H1 (cell line): ENCODE measurements around the gene ARSB. TPM values are rescaled to one million over a fixed set of nuclear protein-coding genes. Genes with fewer than 3 reads are reported as not detected.

Source experiments
- CTCF ChIA-PET: fragments of 300-600 bp; sonication (Branson Sonifier 250); formaldehyde crosslinking; loops from one replicate; lab custom pipeline; 2021; ENCODE audit not compliant: partially characterized antibody; lab: Charles Lee
- POLR2A ChIA-PET: fragments of 300-600 bp; sonication (Branson Sonifier 250); formaldehyde crosslinking; loops from one replicate; lab custom pipeline; 2021; ENCODE audit warnings: inconsistent platforms; ENCODE audit not compliant: partially characterized antibody; lab: Charles Lee
- DNase-seq, 2 experiments: peaks; one replicate each; pipeline versions ENCODE4 v3.0.0 to v3.0.0-alpha.2; 2010 to 2022; ENCODE audit warnings: low spot score in 2 of 2, low read depth in 1 of 2, mixed read lengths in 1 of 2
- FAIRE-seq: peaks from 2 replicates; lab custom pipeline; 2011; peaks lifted over from hg19 to GRCh38; lab: Jason Lieb, UNC
- H2AFZ ChIP-seq: 2 replicates; pipeline ENCODE4 v1.8.1; 2012; ENCODE audit warnings: low read length, inconsistent platforms
- H2AK5ac ChIP-seq: 2 replicates; pipeline ENCODE4 v1.6.1; 2013; ENCODE audit warnings: low read depth, low read length
- H2BK120ac ChIP-seq: replicated peaks from 2 replicates; pipeline ENCODE3; 2013; ENCODE audit warnings: low read depth, low read length, inconsistent platforms
- H2BK12ac ChIP-seq: 2 replicates; pipeline ENCODE4 v1.6.1; 2013; ENCODE audit warnings: low read depth, low read length
- H2BK15ac ChIP-seq: 2 replicates; pipeline ENCODE4 v1.6.1; 2013; ENCODE audit warnings: low read length
- H2BK20ac ChIP-seq: 2 replicates; pipeline ENCODE4 v1.6.1; 2013; ENCODE audit warnings: low read length
- H2BK5ac ChIP-seq: 2 replicates; pipeline ENCODE4 v1.6.1; 2013; ENCODE audit warnings: low read depth, low read length
- H3K14ac ChIP-seq: 2 replicates; pipeline ENCODE4 v1.6.1; 2013; ENCODE audit warnings: inconsistent platforms; ENCODE audit not compliant: insufficient read length
- H3K18ac ChIP-seq: 2 replicates; pipeline ENCODE4 v1.6.1; 2013; ENCODE audit warnings: low read length; ENCODE audit errors: extremely low read depth
- H3K23ac ChIP-seq: 2 replicates; pipeline ENCODE4 v1.6.1; 2013; ENCODE audit warnings: inconsistent platforms; ENCODE audit not compliant: insufficient read length
- H3K23me2 ChIP-seq: 2 replicates; pipeline ENCODE4 v1.6.1; 2013; ENCODE audit warnings: low read depth, low read length
- H3K27ac ChIP-seq: 2 replicates; pipeline ENCODE4 v1.6.1; 2011; ENCODE audit warnings: low read depth, low read length, inconsistent platforms
- H3K27me3 ChIP-seq, 4 experiments: replicated peaks in 1 of 4; 1 replicate in 1 of 4; 2 replicates in 3 of 4; pipeline versions ENCODE4 v1.6.1 to v1.8.1; 2011 to 2013; ENCODE audit warnings: low read length in 3 of 4, mild to moderate bottlenecking in 3 of 4, inconsistent platforms in 2 of 4, mixed read lengths in 2 of 4, moderate library complexity in 1 of 4; ENCODE audit not compliant: control insufficient read depth in 3 of 4, insufficient read depth in 3 of 4; ENCODE audit errors: extremely low read depth in 1 of 4
- H3K36me3 ChIP-seq, 4 experiments: 2 replicates each; pipeline versions ENCODE4 v1.6.1 to v1.8.1; 2011 to 2013; ENCODE audit warnings: mild to moderate bottlenecking in 4 of 4, low read length in 3 of 4, moderate library complexity in 2 of 4, control low read depth in 1 of 4, inconsistent platforms in 1 of 4; ENCODE audit not compliant: insufficient read depth in 4 of 4, control insufficient read depth in 2 of 4
- H3K4ac ChIP-seq: replicated peaks from 2 replicates; pipeline ENCODE3; 2013; ENCODE audit warnings: low read length, low read depth, mixed read lengths, inconsistent platforms; ENCODE audit not compliant: insufficient read length
- H3K4me1 ChIP-seq, 4 experiments: replicated peaks in 1 of 4; 1 replicate in 1 of 4; 2 replicates in 3 of 4; pipeline versions ENCODE4 v1.6.1 to v1.8.1; 2011 to 2013; ENCODE audit warnings: low read length in 3 of 4, inconsistent platforms in 2 of 4, mixed read lengths in 1 of 4; ENCODE audit not compliant: insufficient read depth in 4 of 4, control insufficient read depth in 3 of 4
- H3K4me2 ChIP-seq, 2 experiments: 2 replicates each; pipeline versions ENCODE4 v1.6.1 to v1.8.1; 2011 to 2013; ENCODE audit warnings: low read depth in 2 of 2, low read length in 2 of 2, control low read depth in 1 of 2, inconsistent platforms in 1 of 2, mild to moderate bottlenecking in 1 of 2; ENCODE audit not compliant: insufficient read depth in 1 of 2
- H3K4me3 ChIP-seq, 4 experiments: fragments of 200-600, 300-600 bp in 1 of 4; sonication (generic), shearing (Covaris generic), sonication (Bioruptor Twin) in 1 of 4; 2 replicates each; pipeline versions ENCODE4 v1.5.1 to v1.8.1; 2011 to 2016; ENCODE audit warnings: low read length in 4 of 4, low read depth in 3 of 4, control low read depth in 2 of 4, inconsistent platforms in 2 of 4, mild to moderate bottlenecking in 2 of 4, mixed read lengths in 1 of 4, moderate library complexity in 1 of 4; ENCODE audit not compliant: insufficient read depth in 2 of 4; ENCODE audit errors: extremely low read depth in 1 of 4
- H3K56ac ChIP-seq: replicated peaks from 2 replicates; pipeline ENCODE3; 2013; ENCODE audit warnings: low read depth, mild to moderate bottlenecking, mixed read lengths, low read length, inconsistent platforms; ENCODE audit not compliant: insufficient read length
- H3K79me1 ChIP-seq: 2 replicates; pipeline ENCODE4 v1.6.1; 2013; ENCODE audit warnings: low read depth, low read length, control low read depth
- H3K79me2 ChIP-seq, 2 experiments: 2 replicates each; pipeline versions ENCODE4 v1.6.1 to v1.8.1; 2012 to 2013; ENCODE audit warnings: low read length in 2 of 2, mild to moderate bottlenecking in 2 of 2, inconsistent platforms in 1 of 2; ENCODE audit not compliant: insufficient read depth in 2 of 2, control insufficient read depth in 1 of 2
- H3K9ac ChIP-seq, 4 experiments: replicated peaks in 1 of 4; 1 replicate in 1 of 4; 2 replicates in 3 of 4; pipeline versions ENCODE4 v1.6.1 to v1.8.1; 2011 to 2013; ENCODE audit warnings: low read depth in 3 of 4, low read length in 3 of 4, control low read depth in 2 of 4, mild to moderate bottlenecking in 2 of 4, moderate library complexity in 2 of 4, inconsistent platforms in 1 of 4; ENCODE audit errors: extremely low read depth in 1 of 4
- H3K9me3 ChIP-seq, 2 experiments: 2 replicates each; pipeline versions ENCODE4 v1.6.1 to v1.8.1; 2012 to 2013; ENCODE audit warnings: mild to moderate bottlenecking in 2 of 2, moderate library complexity in 2 of 2, control low read depth in 1 of 2, inconsistent platforms in 1 of 2, low read depth in 1 of 2, low read length in 1 of 2, mixed read lengths in 1 of 2; ENCODE audit not compliant: insufficient read depth in 2 of 2
- H4K20me1 ChIP-seq, 2 experiments: replicated peaks in 1 of 2; 2 replicates each; pipeline versions ENCODE3 to v1.8.1; 2011 to 2013; ENCODE audit warnings: inconsistent platforms in 2 of 2, low read length in 2 of 2, mild to moderate bottlenecking in 1 of 2; ENCODE audit not compliant: insufficient read depth in 2 of 2, control insufficient read depth in 1 of 2
- H4K5ac ChIP-seq: 2 replicates; pipeline ENCODE4 v1.6.1; 2013; ENCODE audit warnings: low read length, low read depth, mixed read lengths, inconsistent platforms; ENCODE audit not compliant: insufficient read length
- H4K8ac ChIP-seq: 2 replicates; pipeline ENCODE4 v1.8.0; 2013; ENCODE audit warnings: mild to moderate bottlenecking, moderate library complexity, low read length, inconsistent platforms; ENCODE audit not compliant: insufficient read depth; ENCODE audit errors: extremely low read depth
- H4K91ac ChIP-seq: replicated peaks from 2 replicates; pipeline ENCODE3; 2013; ENCODE audit warnings: low read length, mixed read lengths, inconsistent platforms; ENCODE audit not compliant: insufficient read length
- ASH2L ChIP-seq: fragments of 200-600, 300-600 bp; sonication (generic); IDR thresholded peaks from one replicate; pipeline ENCODE4 v1.7.1; 2017; ENCODE audit warnings: low read length
- CEBPB ChIP-seq: IDR thresholded peaks from 2 replicates; pipeline ENCODE4 v1.6.1; 2012; ENCODE audit warnings: low read depth, low read length
- CHD1 ChIP-seq: IDR thresholded peaks from 2 replicates; pipeline ENCODE4 v1.6.1; 2012; ENCODE audit warnings: low read depth, low read length, improper control_type of control experiment
- CTBP2 ChIP-seq: IDR thresholded peaks from 2 replicates; pipeline ENCODE4 v1.7.0; 2011; ENCODE audit warnings: borderline replicate concordance, mild to moderate bottlenecking, moderate library complexity, mixed read lengths, low read length; ENCODE audit not compliant: insufficient read depth, insufficient read length
- EP300 ChIP-seq, 2 experiments: IDR thresholded peaks; 1 replicate in 1 of 2; 2 replicates in 1 of 2; pipeline ENCODE4 v1.6.1; 2011 to 2012; ENCODE audit warnings: low read depth in 2 of 2, low read length in 2 of 2, mild to moderate bottlenecking in 2 of 2, borderline replicate concordance in 1 of 2, inconsistent platforms in 1 of 2, moderate library complexity in 1 of 2
- GTF2F1 ChIP-seq: IDR thresholded peaks from 2 replicates; pipeline ENCODE4 v1.6.1; 2012; ENCODE audit warnings: low read depth, low read length, improper control_type of control experiment, borderline replicate concordance
- JUN ChIP-seq: IDR thresholded peaks from 2 replicates; pipeline ENCODE4 v1.6.1; 2011; ENCODE audit warnings: low read depth, mild to moderate bottlenecking, improper control_type of control experiment, low read length
- KDM1A ChIP-seq: fragments of 200-600, 300-600 bp; sonication (generic); IDR thresholded peaks from 2 replicates; pipeline ENCODE4 v1.7.1; 2016; ENCODE audit warnings: mild to moderate bottlenecking, low read length, borderline replicate concordance
- MAFK ChIP-seq: IDR thresholded peaks from 2 replicates; pipeline ENCODE4 v1.6.1; 2012; ENCODE audit warnings: low read depth, mild to moderate bottlenecking, improper control_type of control experiment, low read length
- POLR2A ChIP-seq, 2 experiments: IDR thresholded peaks; 1 replicate in 1 of 2; 2 replicates in 1 of 2; pipeline ENCODE4 v1.6.1; 2011; ENCODE audit warnings: low read depth in 2 of 2, low read length in 2 of 2, mild to moderate bottlenecking in 2 of 2; ENCODE audit errors: control extremely low read depth in 1 of 2
- RBBP5 ChIP-seq: IDR thresholded peaks from 2 replicates; pipeline ENCODE4 v1.7.1; 2012; ENCODE audit warnings: low read depth, mild to moderate bottlenecking, inconsistent platforms, low read length, moderate library complexity, borderline replicate concordance
- RFX5 ChIP-seq: IDR thresholded peaks from 2 replicates; pipeline ENCODE4 v1.6.1; 2011; ENCODE audit warnings: low read depth, low read length, improper control_type of control experiment, borderline replicate concordance
- SP2 ChIP-seq: IDR thresholded peaks from 2 replicates; pipeline ENCODE4 v1.6.1; 2012; ENCODE audit warnings: mild to moderate bottlenecking, low read length, inconsistent platforms
- SUZ12 ChIP-seq: fragments of 200-600 bp; sonication (generic); IDR thresholded peaks from 2 replicates; pipeline ENCODE4 v1.6.1; 2012; ENCODE audit warnings: mild to moderate bottlenecking, inconsistent platforms, low read length, moderate library complexity, mixed read lengths
- TBP ChIP-seq: IDR thresholded peaks from 2 replicates; pipeline ENCODE4 v1.6.1; 2011; ENCODE audit warnings: low read depth, low read length, improper control_type of control experiment
- YY1 ChIP-seq: IDR thresholded peaks from 2 replicates; pipeline ENCODE4 v1.6.1; 2011; ENCODE audit warnings: low read depth, mild to moderate bottlenecking, low read length
- WGBS, 2 experiments: shearing (Covaris generic) in 1 of 2; methylation state at CpG; one replicate each; pipeline versions ENCODE4 v1.1.6 to v1.1.7; 2013 to 2015; ENCODE audit warnings: low lambda C conversion rate in 2 of 2, mixed read lengths in 2 of 2, inconsistent platforms in 1 of 2, low coverage in 1 of 2, missing lambda C conversion rate in 1 of 2; ENCODE audit not compliant: insufficient replicate concordance in 2 of 2, insufficient coverage in 1 of 2, insufficient read length in 1 of 2; ENCODE audit errors: extremely low coverage in 1 of 2, missing lambda C conversion rate in 1 of 2; 5-methylcytosine and 5-hydroxymethylcytosine counted together
- polyA plus RNA-seq, 7 experiments: library from polyadenylated mRNA; depleted of rRNA in 3 of 7; stranded (reverse) in 5 of 7; unstranded in 2 of 7; fragments of >200 nt in 5 of 7; fragments of 200-250 nt in 2 of 7; gene quantifications; 1 replicate in 5 of 7; 2 replicates in 1 of 7; 4 replicates in 1 of 7; pipeline versions ENCODE4 v1.2.1 to v1.2.3, GENCODE V29; 2011 to 2013; ENCODE audit warnings: missing spikeins in 2 of 7, mixed read lengths in 2 of 7
- total RNA-seq: library from RNA; stranded (reverse); fragmentation: NEBNext Ultra II Directional; extraction: Animal tissue kit (Norgen Biotek cat#: 25700); gene quantifications from 2 replicates; pipeline ENCODE4 v1.2.1, GENCODE V29; 2021

The ARSB gene
- total and polyA plus RNA-seq, 2 of the 8 experiments (the other 6 are each of a cell fraction or from before 2014, with no cell fraction given): 6.4 to 13.9 TPM

GRCh38 chr5:78765116-78765515 is 220.0 kb downstream of the ARSB start:
- no peak overlapping the region for H3K56ac ChIP-seq
- WGBS, 2 experiments: 92% methylated on average over 5 of the region's 5 CpGs; no CpG with 5 or more reads in 1 of the 2 experiments
- H3K27ac ChIP-seq: no peak overlapping the region
- H3K79me1 ChIP-seq: no peaks in the 10 kb centered on the region
- no peak overlapping the region for H2BK12ac ChIP-seq
- no peak overlapping the region for H3K18ac ChIP-seq
- H4K20me1 ChIP-seq: no peaks in the 10 kb centered on the region
- H3K4ac ChIP-seq: no peak overlapping the region
- FAIRE-seq (no peak), DNase-seq (no peak)
- H3K79me2 ChIP-seq: no peaks in the 10 kb centered on the region
- no peak overlapping the region for H2BK5ac ChIP-seq
- no peak overlapping the region for H2BK120ac ChIP-seq
- no peak overlapping the region for H2BK15ac ChIP-seq
- H4K5ac ChIP-seq: no peak overlapping the region
- H2AFZ ChIP-seq: no peak overlapping the region
- no peak overlapping the region for H3K4me2 ChIP-seq
- H3K14ac ChIP-seq: no peak overlapping the region
- H3K4me1 ChIP-seq: no peaks in the 10 kb centered on the region; a peak in 1 of 7 replicates
- no peak overlapping the region for H2AK5ac ChIP-seq
- H2BK20ac ChIP-seq: no peak overlapping the region
- H3K23me2 ChIP-seq: no peaks in the 10 kb centered on the region
- CTCF ChIA-PET: interaction anchor here (1.0 kb wide), 1 partner anchor 13 kb away, joined by 3 read pairs; no protein-coding TSS in a partner anchor
- no peaks in the 10 kb centered on the region for H3K9me3 ChIP-seq
- no peak overlapping the region for H4K8ac ChIP-seq
- POLR2A ChIA-PET: no interaction called here
- H3K23ac ChIP-seq: no peak overlapping the region
- H4K91ac ChIP-seq: no peak overlapping the region
- H3K36me3 ChIP-seq: no peaks in the 10 kb centered on the region
- H3K4me3 ChIP-seq: no peak overlapping the region
- no peak overlapping the region for H3K9ac ChIP-seq
- peaks cover 0 to 2% (median 0%) of the 10 kb centered on the region in 4 experiments; a peak in 1 of 7 replicates for H3K27me3 ChIP-seq
- no peak for TF ChIP-seq CTBP2
- no peak for TF ChIP-seq JUN
- no peak for TF ChIP-seq SUZ12
- TF ChIP-seq KDM1A: no peak
- no peak for TF ChIP-seq POLR2A (IDR thresholded peaks at IDR 0.05; ENCODE audit: control extremely low read depth in 1 of 2, low read depth in 2 of 2, low read length in 2 of 2)
- no peak for TF ChIP-seq EP300 (IDR thresholded peaks at IDR 0.05; ENCODE audit: borderline replicate concordance in 1 of 2, low read depth in 2 of 2, low read length in 2 of 2)
- TF ChIP-seq GTF2F1: no peak
- no peak for TF ChIP-seq MAFK
- TF ChIP-seq CHD1: no peak
- no peak for TF ChIP-seq RBBP5
- TF ChIP-seq ASH2L: no peak
- no peak for TF ChIP-seq RFX5
- no peak for TF ChIP-seq SP2
- no peak for TF ChIP-seq YY1
- no peak for TF ChIP-seq TBP
- no peak for TF ChIP-seq CEBPB
